HepG2 (cell line): ENCODE results near the gene CAPN9. TPM values are rescaled to one million over a fixed set of nuclear protein-coding genes. Genes with fewer than 3 reads are reported as not detected.

Experiments
- DNMT1 ChIP-seq: sonication (generic); formaldehyde crosslinking; IDR thresholded peaks from 2 replicates; pipeline ENCODE4 v1.5.1; 2020; ENCODE audit warnings: mild to moderate bottlenecking, missing genetic modification reagents
- E2F1 ChIP-seq: sonication (generic); formaldehyde crosslinking; IDR thresholded peaks from 2 replicates; pipeline ENCODE4 v1.5.0; 2020; ENCODE audit warnings: missing genetic modification reagents
- FOXP1 ChIP-seq, 2 experiments: fragments of 450-650 bp in 1 of 2; IDR thresholded peaks; 2 replicates each; pipeline ENCODE4 v1.6.1; 2017 to 2018; ENCODE audit warnings: antibody characterized with exemption in 1 of 2
- GTF3A ChIP-seq: sonication (generic); formaldehyde crosslinking; conservative IDR thresholded peaks from 2 replicates; pipeline ENCODE4 v1.4.0; 2020; ENCODE audit warnings: mild to moderate bottlenecking, missing genetic modification reagents
- KDM3A ChIP-seq: IDR thresholded peaks from 2 replicates; pipeline ENCODE4 v1.6.1; 2018; ENCODE audit warnings: low read depth, missing compliant biosample characterization
- MAFK ChIP-seq, 2 experiments: IDR thresholded peaks in 1 of 2; conservative IDR thresholded peaks in 1 of 2; 2 replicates each; pipeline ENCODE4 v1.6.1; 2011; ENCODE audit warnings: improper control_type of control experiment in 2 of 2, low read length in 2 of 2
- MATR3 ChIP-seq: sonication (generic); formaldehyde crosslinking; IDR thresholded peaks from 2 replicates; pipeline ENCODE4 v1.4.0; 2020; ENCODE audit warnings: missing genetic modification reagents
- MLX ChIP-seq: IDR thresholded peaks from 2 replicates; pipeline ENCODE4 v1.6.1; 2016
- MZF1 ChIP-seq: sonication (generic); formaldehyde crosslinking; IDR thresholded peaks from 2 replicates; pipeline ENCODE4 v1.8.1; 2023; ENCODE audit warnings: mild to moderate bottlenecking, missing genetic modification reagents, borderline replicate concordance
- NCOA1 ChIP-seq: sonication (generic); formaldehyde crosslinking; IDR thresholded peaks from 2 replicates; pipeline ENCODE4 v1.9.0; 2021; ENCODE audit warnings: missing genetic modification reagents
- RAD51 ChIP-seq: fragments of 450-650 bp; IDR thresholded peaks from 2 replicates; pipeline ENCODE4 v1.6.1; 2016; ENCODE audit warnings: borderline replicate concordance
- RBAK ChIP-seq: sonication (generic); formaldehyde crosslinking; IDR thresholded peaks from 2 replicates; pipeline ENCODE4 v1.5.1; 2020; ENCODE audit warnings: mild to moderate bottlenecking, missing genetic modification reagents
- RFX5 ChIP-seq: IDR thresholded peaks from 2 replicates; pipeline ENCODE4 v1.6.1; 2011; ENCODE audit warnings: low read depth, low read length, improper control_type of control experiment
- SMAD1 ChIP-seq: sonication (generic); formaldehyde crosslinking; IDR thresholded peaks from 2 replicates; pipeline ENCODE4 v1.4.0; 2020; ENCODE audit warnings: missing genetic modification reagents, low read depth, mild to moderate bottlenecking, borderline replicate concordance
- ZC3H13 ChIP-seq: sonication (generic); formaldehyde crosslinking; IDR thresholded peaks from 2 replicates; pipeline ENCODE4 v1.8.1; 2023; ENCODE audit warnings: mild to moderate bottlenecking, missing genetic modification reagents, moderate library complexity
- ZIK1 ChIP-seq: sonication (generic); formaldehyde crosslinking; IDR thresholded peaks from 2 replicates; pipeline ENCODE4 v1.5.0; 2020; ENCODE audit warnings: mild to moderate bottlenecking, low read depth, missing genetic modification reagents, borderline replicate concordance
- ZNF251 ChIP-seq: sonication (generic); formaldehyde crosslinking; IDR thresholded peaks from 2 replicates; pipeline ENCODE4 v1.9.0; 2021; ENCODE audit warnings: mild to moderate bottlenecking, missing genetic modification reagents
- ZNF318 ChIP-seq: sonication (generic); formaldehyde crosslinking; IDR thresholded peaks from 2 replicates; pipeline ENCODE4 v1.4.0; 2020; ENCODE audit warnings: mild to moderate bottlenecking, missing genetic modification reagents
- ZNF446 ChIP-seq: sonication (generic); formaldehyde crosslinking; IDR thresholded peaks from 2 replicates; pipeline ENCODE4 v1.5.0; 2020; ENCODE audit warnings: mild to moderate bottlenecking, missing genetic modification reagents
- ZNF674 ChIP-seq: sonication (generic); formaldehyde crosslinking; IDR thresholded peaks from 2 replicates; pipeline ENCODE4 v1.5.0; 2020; ENCODE audit warnings: low read depth, mild to moderate bottlenecking, missing genetic modification reagents
- ZNF773 ChIP-seq: sonication (generic); formaldehyde crosslinking; IDR thresholded peaks from 2 replicates; pipeline ENCODE4 v1.4.0; 2020; ENCODE audit warnings: missing genetic modification reagents, borderline replicate concordance
- polyA plus RNA-seq, 8 experiments: library from polyadenylated mRNA; depleted of rRNA in 3 of 8; stranded (reverse) in 7 of 8; unstranded in 1 of 8; fragments of >200 nt; fragmentation: Illumina TruSeq in 4 of 8; extraction: Trizol in 4 of 8; gene quantifications; 2 replicates each; pipeline versions ENCODE4 v1.2.1 to v1.2.3, GENCODE V29; 2011 to 2016; ENCODE audit warnings: low read depth in 4 of 8, missing spikeins in 1 of 8, mixed read lengths in 1 of 8; ENCODE audit not compliant: insufficient read depth in 1 of 8
- total RNA-seq, 5 experiments: library from RNA; depleted of rRNA; stranded (reverse); fragments of >200 nt; fragmentation: Illumina TruSeq; extraction: Trizol; gene quantifications; 2 replicates each; pipeline ENCODE4 v1.2.3, GENCODE V29; 2016; ENCODE audit warnings: low read depth in 1 of 5

CAPN9 gene
- total and polyA plus RNA-seq, 2 of the 13 experiments (the other 11 are each of a cell fraction or from before 2014, with no cell fraction given): 0.04 to 0.31 TPM

- no peak for TF ChIP-seq ZNF318 (CRISPR knock-in tag)
- no peak for TF ChIP-seq GTF3A (CRISPR knock-in tag)
- TF ChIP-seq ZNF446 (CRISPR knock-in tag): no peak
- no peak for TF ChIP-seq FOXP1 (IDR thresholded peaks at IDR 0.05)
- peak; percentile 25; the same call in 1 of the 2 replicates for TF ChIP-seq FOXP1 (CRISPR knock-in tag; IDR thresholded peaks at IDR 0.05)
- TF ChIP-seq ZC3H13: peak; percentile 49; the same call in 1 of the 2 replicates
- TF ChIP-seq MZF1 (CRISPR knock-in tag): no peak
- TF ChIP-seq MAFK (conservative IDR thresholded peaks at IDR 0.05 in 1 of 2, IDR thresholded peaks at IDR 0.05 in 1 of 2; ENCODE audit: low read length in 2 of 2): no peak
- no peak for TF ChIP-seq SMAD1 (CRISPR knock-in tag)
- TF ChIP-seq ZIK1: no peak
- no peak for TF ChIP-seq ZNF251 (CRISPR knock-in tag)
- no peak for TF ChIP-seq ZNF773
- no peak for TF ChIP-seq RFX5
- TF ChIP-seq MLX (CRISPR knock-in tag): no peak
- no peak for TF ChIP-seq MATR3 (CRISPR knock-in tag)
- peak; percentile 41; the same call in 1 of the 2 replicates for TF ChIP-seq E2F1 (CRISPR knock-in tag)
- no peak for TF ChIP-seq RAD51
- TF ChIP-seq ZNF674: no peak
- TF ChIP-seq NCOA1 (CRISPR knock-in tag): no peak
- no peak for TF ChIP-seq DNMT1 (CRISPR knock-in tag)
- TF ChIP-seq RBAK (CRISPR knock-in tag): no peak
- TF ChIP-seq KDM3A (CRISPR knock-in tag): no peak
Measured at GRCh38 chr1:230701895-230702768, 45.1 kb upstream of the CAPN9 start (continued).
